HepG2 (cell line): ENCODE measurements around the gene TNFAIP3. TPM values are rescaled to one million over a fixed set of nuclear protein-coding genes. Genes with fewer than 3 reads are reported as not detected.

ENCODE experiments used
- ATF7-NPFF ChIP-seq: sonication (generic); formaldehyde crosslinking; IDR thresholded peaks from 2 replicates; pipeline ENCODE4 v1.8.1; 2023; ENCODE audit warnings: mild to moderate bottlenecking, low read depth, missing genetic modification reagents, moderate library complexity
- DMAP1 ChIP-seq: IDR thresholded peaks from 2 replicates; pipeline ENCODE4 v1.6.1; 2016
- GTF3A ChIP-seq: sonication (generic); formaldehyde crosslinking; conservative IDR thresholded peaks from 2 replicates; pipeline ENCODE4 v1.4.0; 2020; ENCODE audit warnings: mild to moderate bottlenecking, missing genetic modification reagents
- HMGA1 ChIP-seq: sonication (generic); formaldehyde crosslinking; conservative IDR thresholded peaks from 2 replicates; pipeline ENCODE4 v1.4.0; 2020; ENCODE audit warnings: missing genetic modification reagents
- MAFK ChIP-seq, 2 experiments: IDR thresholded peaks in 1 of 2; conservative IDR thresholded peaks in 1 of 2; 2 replicates each; pipeline ENCODE4 v1.6.1; 2011; ENCODE audit warnings: improper control_type of control experiment in 2 of 2, low read length in 2 of 2
- MXI1 ChIP-seq: IDR thresholded peaks from 3 replicates; pipeline ENCODE4 v1.6.1; 2012; ENCODE audit warnings: low read depth, low read length, inconsistent platforms, borderline replicate concordance
- NCOA5 ChIP-seq: sonication (generic); formaldehyde crosslinking; IDR thresholded peaks from 2 replicates; pipeline ENCODE4 v1.4.0; 2020; ENCODE audit warnings: missing genetic modification reagents
- ZFYVE20 ChIP-seq: sonication (generic); formaldehyde crosslinking; IDR thresholded peaks from 2 replicates; pipeline ENCODE4 v1.8.0; 2023; ENCODE audit warnings: low read depth, mild to moderate bottlenecking, moderate library complexity, missing genetic modification reagents, borderline replicate concordance
- ZNF468 ChIP-seq: sonication (generic); formaldehyde crosslinking; IDR thresholded peaks from 2 replicates; pipeline ENCODE4 v1.8.0; 2022; ENCODE audit warnings: mild to moderate bottlenecking, moderate library complexity, missing genetic modification reagents
- ZNF564 ChIP-seq: sonication (generic); formaldehyde crosslinking; IDR thresholded peaks from 2 replicates; pipeline ENCODE4 v1.8.1; 2023; ENCODE audit warnings: mild to moderate bottlenecking, missing genetic modification reagents
- ZNF670 ChIP-seq: sonication (generic); formaldehyde crosslinking; IDR thresholded peaks from 2 replicates; pipeline ENCODE4 v1.8.0; 2022; ENCODE audit warnings: mild to moderate bottlenecking, missing genetic modification reagents, borderline replicate concordance
- ZNF678 ChIP-seq: sonication (generic); formaldehyde crosslinking; IDR thresholded peaks from 2 replicates; pipeline ENCODE4 v1.4.0; 2020; ENCODE audit warnings: mild to moderate bottlenecking, missing genetic modification reagents
- ZNF792 ChIP-seq: IDR thresholded peaks from 2 replicates; pipeline ENCODE4 v1.6.1; 2016
- ZNF891 ChIP-seq: sonication (generic); formaldehyde crosslinking; IDR thresholded peaks from 2 replicates; pipeline ENCODE4 v1.5.0; 2020; ENCODE audit warnings: mild to moderate bottlenecking, missing genetic modification reagents
- polyA plus RNA-seq, 8 experiments: library from polyadenylated mRNA; depleted of rRNA in 3 of 8; stranded (reverse) in 7 of 8; unstranded in 1 of 8; fragments of >200 nt; fragmentation: Illumina TruSeq in 4 of 8; extraction: Trizol in 4 of 8; gene quantifications; 2 replicates each; pipeline versions ENCODE4 v1.2.1 to v1.2.3, GENCODE V29; 2011 to 2016; ENCODE audit warnings: low read depth in 4 of 8, missing spikeins in 1 of 8, mixed read lengths in 1 of 8; ENCODE audit not compliant: insufficient read depth in 1 of 8
- total RNA-seq, 5 experiments: library from RNA; depleted of rRNA; stranded (reverse); fragments of >200 nt; fragmentation: Illumina TruSeq; extraction: Trizol; gene quantifications; 2 replicates each; pipeline ENCODE4 v1.2.3, GENCODE V29; 2016; ENCODE audit warnings: low read depth in 1 of 5
- TF ChIP-seq, protein P1 (sequence below): sonication (generic); formaldehyde crosslinking; IDR thresholded peaks from one replicate; pipeline ENCODE4 v1.5.1; 2020; ENCODE audit warnings: mild to moderate bottlenecking, missing genetic modification reagents; ENCODE audit errors: not compliant biosample characterization
- TF ChIP-seq, protein P2 (sequence below): conservative IDR thresholded peaks from 2 replicates; pipeline ENCODE4 v1.6.1; 2018; ENCODE audit warnings: missing genetic modification reagents
- TF ChIP-seq, protein P3 (sequence below): sonication (generic); formaldehyde crosslinking; IDR thresholded peaks from 2 replicates; pipeline ENCODE4 v1.5.0; 2020; ENCODE audit warnings: missing genetic modification reagents

TNFAIP3 gene
- total and polyA plus RNA-seq, 2 of the 13 experiments (the other 11 are each of a cell fraction or from before 2014, with no cell fraction given), result 28.2 to 47.1 TPM

DNA sequence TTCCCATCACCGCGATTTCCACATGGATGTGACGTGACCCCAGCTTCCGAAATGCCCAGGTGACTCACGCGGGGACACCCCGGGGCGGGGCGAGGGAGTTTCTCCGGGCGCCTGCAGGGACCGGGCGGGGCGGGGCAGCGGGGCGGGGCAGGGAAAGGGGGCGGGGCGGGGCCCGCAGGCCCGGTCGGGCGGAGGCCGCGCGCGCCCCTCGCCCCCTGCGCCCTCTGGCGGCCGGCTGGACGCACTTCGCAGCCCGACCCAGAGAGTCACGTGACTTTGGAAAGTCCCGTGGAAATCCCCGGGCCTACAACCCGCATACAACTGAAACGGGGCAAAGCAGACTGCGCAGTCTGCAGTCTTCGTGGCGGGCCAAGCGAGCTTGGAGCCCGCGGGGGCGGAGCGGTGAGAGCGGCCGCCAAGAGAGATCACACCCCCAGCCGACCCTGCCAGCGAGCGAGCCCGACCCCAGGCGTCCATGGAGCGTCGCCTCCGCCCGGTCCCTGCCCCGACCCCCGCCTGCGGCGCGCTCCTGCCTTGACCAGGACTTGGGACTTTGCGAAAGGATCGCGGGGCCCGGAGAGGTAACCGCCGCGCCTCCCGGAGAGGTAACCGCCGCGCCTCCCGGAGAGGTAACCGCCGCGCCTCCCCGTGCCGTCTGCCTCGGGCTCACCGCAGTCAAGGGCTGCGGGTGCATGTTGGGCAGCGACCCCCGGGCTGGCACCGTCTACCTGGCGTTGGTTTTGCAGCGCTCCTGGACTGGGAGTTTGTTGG is at the start of gene TNFAIP3 (continued):
- TF ChIP-seq, protein P1, sequence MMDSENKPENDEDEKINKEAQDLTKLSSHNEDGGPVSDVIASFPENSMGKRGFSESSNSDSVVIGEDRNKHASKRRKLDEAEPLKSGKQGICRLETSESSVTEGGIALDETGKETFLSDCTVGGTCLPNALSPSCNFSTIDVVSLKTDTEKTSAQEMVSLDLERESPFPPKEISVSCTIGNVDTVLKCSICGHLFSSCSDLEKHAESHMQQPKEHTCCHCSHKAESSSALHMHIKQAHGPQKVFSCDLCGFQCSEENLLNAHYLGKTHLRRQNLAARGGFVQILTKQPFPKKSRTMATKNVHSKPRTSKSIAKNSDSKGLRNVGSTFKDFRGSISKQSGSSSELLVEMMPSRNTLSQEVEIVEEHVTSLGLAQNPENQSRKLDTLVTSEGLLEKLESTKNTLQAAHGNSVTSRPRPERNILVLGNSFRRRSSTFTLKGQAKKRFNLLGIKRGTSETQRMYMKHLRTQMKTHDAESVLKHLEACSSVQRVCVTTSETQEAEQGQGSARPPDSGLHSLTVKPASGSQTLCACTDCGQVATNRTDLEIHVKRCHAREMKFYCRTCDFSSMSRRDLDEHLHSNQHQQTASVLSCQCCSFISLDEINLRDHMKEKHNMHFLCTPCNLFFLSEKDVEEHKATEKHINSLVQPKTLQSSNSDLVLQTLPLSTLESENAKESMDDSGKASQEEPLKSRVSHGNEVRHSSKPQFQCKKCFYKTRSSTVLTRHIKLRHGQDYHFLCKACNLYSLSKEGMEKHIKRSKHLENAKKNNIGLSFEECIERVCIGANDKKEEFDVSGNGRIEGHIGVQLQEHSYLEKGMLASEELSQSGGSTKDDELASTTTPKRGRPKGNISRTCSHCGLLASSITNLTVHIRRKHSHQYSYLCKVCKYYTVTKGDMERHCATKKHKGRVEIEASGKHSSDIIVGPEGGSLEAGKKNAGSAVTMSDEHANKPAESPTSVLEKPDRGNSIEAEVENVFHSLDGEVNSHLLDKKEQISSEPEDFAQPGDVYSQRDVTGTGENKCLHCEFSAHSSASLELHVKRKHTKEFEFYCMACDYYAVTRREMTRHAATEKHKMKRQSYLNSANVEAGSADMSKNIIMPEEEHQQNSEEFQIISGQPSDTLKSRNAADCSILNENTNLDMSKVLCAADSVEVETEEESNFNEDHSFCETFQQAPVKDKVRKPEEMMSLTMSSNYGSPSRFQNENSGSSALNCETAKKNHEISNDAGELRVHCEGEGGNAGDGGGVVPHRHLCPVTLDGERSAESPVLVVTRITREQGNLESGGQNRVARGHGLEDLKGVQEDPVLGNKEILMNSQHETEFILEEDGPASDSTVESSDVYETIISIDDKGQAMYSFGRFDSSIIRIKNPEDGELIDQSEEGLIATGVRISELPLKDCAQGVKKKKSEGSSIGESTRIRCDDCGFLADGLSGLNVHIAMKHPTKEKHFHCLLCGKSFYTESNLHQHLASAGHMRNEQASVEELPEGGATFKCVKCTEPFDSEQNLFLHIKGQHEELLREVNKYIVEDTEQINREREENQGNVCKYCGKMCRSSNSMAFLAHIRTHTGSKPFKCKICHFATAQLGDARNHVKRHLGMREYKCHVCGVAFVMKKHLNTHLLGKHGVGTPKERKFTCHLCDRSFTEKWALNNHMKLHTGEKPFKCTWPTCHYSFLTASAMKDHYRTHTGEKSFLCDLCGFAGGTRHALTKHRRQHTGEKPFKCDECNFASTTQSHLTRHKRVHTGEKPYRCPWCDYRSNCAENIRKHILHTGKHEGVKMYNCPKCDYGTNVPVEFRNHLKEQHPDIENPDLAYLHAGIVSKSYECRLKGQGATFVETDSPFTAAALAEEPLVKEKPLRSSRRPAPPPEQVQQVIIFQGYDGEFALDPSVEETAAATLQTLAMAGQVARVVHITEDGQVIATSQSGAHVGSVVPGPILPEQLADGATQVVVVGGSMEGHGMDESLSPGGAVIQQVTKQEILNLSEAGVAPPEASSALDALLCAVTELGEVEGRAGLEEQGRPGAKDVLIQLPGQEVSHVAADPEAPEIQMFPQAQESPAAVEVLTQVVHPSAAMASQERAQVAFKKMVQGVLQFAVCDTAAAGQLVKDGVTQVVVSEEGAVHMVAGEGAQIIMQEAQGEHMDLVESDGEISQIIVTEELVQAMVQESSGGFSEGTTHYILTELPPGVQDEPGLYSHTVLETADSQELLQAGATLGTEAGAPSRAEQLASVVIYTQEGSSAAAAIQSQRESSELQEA (CRISPR knock-in tag), result no peak
- TF ChIP-seq MAFK (conservative IDR thresholded peaks at IDR 0.05 in 1 of 2, IDR thresholded peaks at IDR 0.05 in 1 of 2; ENCODE audit: low read length in 2 of 2) (no peak), NCOA5 (CRISPR knock-in tag) (no peak), DMAP1 (CRISPR knock-in tag) (0 out of 2 replicates have a peak, but pooled peaks have one; percentile 22), ZNF670 (CRISPR knock-in tag) (peak; percentile 38; the same call in 1 of the 2 replicates), GTF3A (CRISPR knock-in tag) (no peak), ZNF891 (CRISPR knock-in tag) (peak; percentile 84), ZNF564 (peak; percentile 90), ZFYVE20 (CRISPR knock-in tag) (0 out of 2 replicates have a peak, but pooled peaks have one; percentile 81), HMGA1 (CRISPR knock-in tag) (no peak), ATF7-NPFF (CRISPR knock-in tag) (peak; percentile 28; the same call in 1 of the 2 replicates), ZNF678 (no peak), ZNF792 (CRISPR knock-in tag) (peak; percentile 86), ZNF468 (CRISPR knock-in tag) (no peak), MXI1 (peak; percentile 54; the same call in 1 of the 3 replicates)
- TF ChIP-seq, protein P2, sequence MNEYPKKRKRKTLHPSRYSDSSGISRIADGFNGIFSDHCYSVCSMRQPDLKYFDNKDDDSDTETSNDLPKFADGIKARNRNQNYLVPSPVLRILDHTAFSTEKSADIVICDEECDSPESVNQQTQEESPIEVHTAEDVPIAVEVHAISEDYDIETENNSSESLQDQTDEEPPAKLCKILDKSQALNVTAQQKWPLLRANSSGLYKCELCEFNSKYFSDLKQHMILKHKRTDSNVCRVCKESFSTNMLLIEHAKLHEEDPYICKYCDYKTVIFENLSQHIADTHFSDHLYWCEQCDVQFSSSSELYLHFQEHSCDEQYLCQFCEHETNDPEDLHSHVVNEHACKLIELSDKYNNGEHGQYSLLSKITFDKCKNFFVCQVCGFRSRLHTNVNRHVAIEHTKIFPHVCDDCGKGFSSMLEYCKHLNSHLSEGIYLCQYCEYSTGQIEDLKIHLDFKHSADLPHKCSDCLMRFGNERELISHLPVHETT (CRISPR knock-in tag), result peak; percentile 50
- TF ChIP-seq, protein P3, sequence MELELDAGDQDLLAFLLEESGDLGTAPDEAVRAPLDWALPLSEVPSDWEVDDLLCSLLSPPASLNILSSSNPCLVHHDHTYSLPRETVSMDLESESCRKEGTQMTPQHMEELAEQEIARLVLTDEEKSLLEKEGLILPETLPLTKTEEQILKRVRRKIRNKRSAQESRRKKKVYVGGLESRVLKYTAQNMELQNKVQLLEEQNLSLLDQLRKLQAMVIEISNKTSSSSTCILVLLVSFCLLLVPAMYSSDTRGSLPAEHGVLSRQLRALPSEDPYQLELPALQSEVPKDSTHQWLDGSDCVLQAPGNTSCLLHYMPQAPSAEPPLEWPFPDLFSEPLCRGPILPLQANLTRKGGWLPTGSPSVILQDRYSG (CRISPR knock-in tag), result 0 out of 2 replicates have a peak, but pooled peaks have one; percentile 22
